HG02943 (cell line): ENCODE results near the gene TMEM62.

ENCODE experiments used
- ATAC-seq: cut with Tn5 transposase; IDR thresholded peaks from one replicate; pipeline ENCODE4 v1.9.1; 2021; ENCODE audit warnings: mild to moderate bottlenecking, low read depth, moderate library complexity; ENCODE audit not compliant: unreplicated experiment

The TMEM62 gene

DNA sequence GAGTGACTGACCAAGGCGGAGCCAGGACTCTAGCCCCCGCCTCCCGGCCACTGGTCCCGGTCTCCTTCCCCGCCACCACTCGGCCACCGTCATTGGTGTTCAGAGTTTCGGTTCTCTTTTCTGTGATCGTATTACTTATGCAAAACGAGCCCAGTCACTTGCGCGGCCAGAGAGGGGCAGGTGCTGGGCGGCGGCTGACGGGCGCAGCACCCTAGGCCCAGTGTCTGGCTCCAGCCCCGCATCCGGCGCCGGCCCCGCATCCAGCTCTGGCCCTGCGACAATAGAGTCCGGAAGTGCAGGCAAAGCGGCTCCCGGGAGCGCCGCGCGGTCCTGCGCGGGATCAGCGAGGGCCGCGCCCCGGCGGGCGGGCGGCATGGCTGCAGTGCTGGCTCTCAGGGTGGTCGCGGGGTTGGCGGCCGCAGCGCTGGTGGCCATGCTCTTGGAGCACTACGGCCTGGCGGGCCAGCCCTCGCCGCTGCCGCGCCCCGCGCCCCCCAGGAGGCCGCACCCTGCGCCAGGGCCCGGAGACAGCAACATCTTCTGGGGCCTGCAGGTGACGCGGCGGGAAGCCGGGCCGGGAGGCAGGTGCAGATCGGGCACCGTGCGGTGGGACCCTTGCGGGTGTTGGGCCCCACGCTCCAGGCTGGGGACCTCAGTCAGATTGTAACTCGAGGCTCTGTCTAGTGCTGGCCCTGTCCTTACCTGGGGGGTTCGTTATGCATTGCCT is at the start of gene TMEM62:
TSS of gene TMEM62 (plus strand) at position 157 of the 727 bp plus-strand sequence. CDS start at position 374, 217 bp downstream.
- ATAC-seq: peak; percentile 90

DNA sequence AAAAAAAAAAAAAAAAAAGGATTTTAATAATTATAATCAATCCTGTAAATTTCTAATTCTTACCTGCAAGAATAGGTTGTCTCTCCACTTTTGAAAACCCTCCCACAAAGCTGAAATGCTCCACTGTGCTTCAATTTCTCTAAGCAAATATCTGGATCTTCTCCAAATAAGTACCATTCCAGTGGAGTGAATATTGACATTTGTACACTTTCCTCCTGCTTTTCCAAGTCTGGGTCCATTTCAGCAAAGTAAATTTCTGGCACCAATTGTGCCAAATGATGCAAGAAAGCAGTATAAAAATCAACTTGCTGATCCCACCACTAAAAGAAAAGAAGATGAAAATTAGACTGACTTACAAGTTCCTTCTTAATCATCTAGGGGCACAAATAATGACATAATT is 47.5 kb upstream of the TMEM62 start:
- ATAC-seq: no peak

- no peak for ATAC-seq
Measured at GRCh38 chr15:43086551-43086950, 46.8 kb upstream of the TMEM62 start.

- ATAC-seq: no peak
Measured at GRCh38 chr15:43091859-43092258, 41.5 kb upstream of the TMEM62 start.

GRCh38 chr15:43093026-43093425 is 40.4 kb upstream of the TMEM62 start:
- no peak for ATAC-seq

DNA sequence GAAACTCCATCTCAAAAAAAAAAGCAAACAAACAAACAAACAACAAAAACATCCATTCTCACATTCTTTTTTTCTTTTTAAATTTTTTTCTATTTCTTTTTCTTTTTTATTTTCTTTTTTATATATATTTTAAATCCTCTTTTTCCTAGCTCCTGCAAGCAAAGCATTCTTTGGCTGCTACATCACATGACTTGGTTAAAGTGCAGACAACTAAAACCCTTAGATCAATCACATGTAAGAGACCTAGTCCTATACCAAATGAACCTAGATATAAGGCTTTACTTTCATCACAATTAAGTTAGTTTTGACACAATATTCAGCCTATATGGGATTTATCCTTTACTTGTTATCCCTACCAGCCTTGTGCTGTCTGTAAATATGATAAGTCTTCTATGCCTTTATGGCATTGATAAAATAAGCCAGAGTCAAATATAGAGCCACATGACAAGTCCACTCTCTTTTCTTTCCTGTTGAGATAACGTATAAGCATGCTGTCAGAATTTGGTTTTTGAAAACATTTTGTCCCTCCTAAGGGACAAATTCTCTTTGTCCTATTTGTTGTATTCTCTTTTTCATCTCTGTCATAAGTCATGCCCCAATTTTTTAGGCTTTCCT is 38.9 kb upstream of the TMEM62 start:
- ATAC-seq: no peak

GRCh38 chr15:43095243-43095642 is 38.1 kb upstream of the TMEM62 start:
- ATAC-seq: no peak

DNA sequence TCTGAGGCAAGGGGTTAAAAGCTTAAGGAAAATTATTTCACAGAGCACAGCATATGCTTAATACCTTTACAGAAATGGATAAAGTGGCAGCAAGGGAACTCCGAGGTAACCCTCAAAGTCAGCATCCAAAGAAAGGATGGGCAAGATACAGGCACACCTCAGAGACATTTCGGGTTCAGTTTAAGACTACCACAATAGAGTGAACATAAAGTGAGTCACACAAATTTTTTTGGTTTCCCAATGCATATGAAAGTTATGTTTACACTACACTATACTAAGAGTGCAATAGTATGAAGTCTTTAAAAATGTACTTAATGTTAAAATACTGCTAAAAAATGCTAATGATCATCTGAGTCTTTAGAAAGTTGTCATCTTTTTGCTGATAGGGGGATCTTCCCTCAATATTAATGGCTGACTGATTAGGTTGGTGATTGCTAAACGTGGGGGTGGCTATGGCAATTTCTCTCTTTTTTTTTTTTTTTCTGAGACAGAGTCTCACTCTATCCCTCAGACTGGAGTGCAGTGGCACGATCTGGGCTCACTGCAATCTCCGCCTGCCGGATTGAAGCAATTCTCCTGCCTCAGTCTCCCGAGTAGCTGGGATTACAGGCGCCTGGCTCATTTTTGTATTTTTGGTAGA is 37.6 kb upstream of the TMEM62 start:
- no peak for ATAC-seq

- ATAC-seq: no peak
Measured at GRCh38 chr15:43096411-43096810, 37.0 kb upstream of the TMEM62 start.

- no peak for ATAC-seq
Measured at GRCh38 chr15:43099105-43099845, 34.1 kb upstream of the TMEM62 start.

DNA sequence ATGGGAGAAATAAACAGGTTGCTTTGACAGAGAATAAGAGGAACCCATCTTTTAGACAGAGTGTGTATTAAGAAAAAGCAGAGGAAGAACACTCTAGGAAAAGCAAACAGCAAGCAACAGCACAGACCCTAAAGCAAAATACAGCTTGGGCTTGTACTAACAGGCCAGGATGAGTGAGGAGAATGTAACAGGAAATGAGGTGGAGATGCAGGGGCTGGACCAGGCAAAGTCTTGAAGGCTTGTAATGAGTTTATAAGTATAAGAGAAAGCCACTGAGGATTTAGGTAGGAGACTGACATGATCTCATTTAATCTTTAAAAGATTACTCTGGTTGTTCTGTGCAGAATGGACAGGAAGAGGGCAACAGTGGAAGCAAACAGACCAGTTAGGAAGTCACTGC is 32.4 kb upstream of the TMEM62 start:
- ATAC-seq: no peak

DNA sequence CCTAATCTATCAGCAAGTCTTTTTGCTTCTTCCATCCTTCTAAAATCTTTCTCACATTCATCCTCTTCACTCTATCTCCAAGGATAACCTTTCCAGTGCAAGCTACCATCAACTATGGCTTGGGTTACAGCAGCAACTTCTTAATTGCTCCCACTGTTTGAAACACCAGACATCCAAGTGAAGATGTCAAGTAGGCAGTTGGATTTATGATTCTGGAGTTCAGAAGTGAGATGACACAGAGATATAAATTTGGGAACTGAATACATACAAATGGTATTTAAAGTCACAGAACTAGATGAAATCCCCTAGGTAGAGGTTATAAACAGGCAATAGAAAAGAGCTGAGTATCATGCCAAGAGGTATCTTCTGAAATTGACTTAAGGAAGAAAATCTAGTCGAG is 31.2 kb upstream of the TMEM62 start:
- no peak for ATAC-seq

DNA sequence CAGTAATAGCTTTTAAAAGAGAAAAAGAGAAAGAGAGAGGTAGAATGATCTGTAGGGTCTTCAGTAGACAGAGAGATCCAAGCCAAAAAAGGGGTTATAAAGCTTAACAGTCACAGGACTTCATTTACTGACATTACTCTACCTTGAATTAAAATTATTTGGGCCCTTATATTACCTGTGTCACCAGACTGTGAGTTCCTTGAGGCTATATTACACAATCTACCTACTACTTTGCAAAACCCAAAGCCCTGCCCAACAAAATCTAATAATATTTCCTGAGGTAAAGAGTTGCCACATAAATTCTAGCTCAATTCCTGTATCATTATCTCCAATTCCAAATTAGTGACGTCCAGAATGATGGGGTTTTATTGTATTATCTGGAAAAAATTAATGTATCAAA is 29.5 kb upstream of the TMEM62 start:
- no peak for ATAC-seq

- ATAC-seq: no peak
Measured at GRCh38 chr15:43104426-43104825, 29.0 kb upstream of the TMEM62 start.

DNA sequence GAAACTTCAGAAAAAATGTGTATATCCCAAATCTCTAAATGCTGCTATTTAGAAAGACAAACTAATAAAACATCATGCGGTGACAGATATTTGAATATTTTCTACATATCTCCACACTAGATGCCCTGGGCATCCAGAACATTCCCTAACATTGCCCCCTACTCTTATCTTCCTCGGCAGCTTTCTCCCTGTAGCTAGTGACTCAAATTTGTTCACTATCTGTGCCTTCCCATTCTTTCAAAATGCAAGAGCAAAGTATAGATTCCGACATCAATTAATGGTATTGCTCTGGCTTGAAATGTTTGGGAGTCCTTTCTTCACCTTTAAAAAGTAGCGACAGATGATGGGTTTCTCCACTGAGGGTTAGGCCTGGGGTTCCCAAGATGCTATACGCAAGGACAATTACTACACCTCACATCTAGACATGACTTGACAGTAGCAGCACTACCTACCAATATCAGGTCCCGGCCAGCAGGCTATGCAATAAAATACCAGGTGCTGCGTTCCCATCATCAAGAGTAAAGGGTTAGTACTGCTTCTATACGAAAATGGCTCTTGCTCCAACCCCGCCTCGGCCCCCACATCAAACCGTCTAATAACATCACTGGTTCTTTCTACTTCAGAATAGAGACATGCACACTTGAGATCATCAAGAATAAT is 28.2 kb upstream of the TMEM62 start:
- ATAC-seq: no peak

DNA sequence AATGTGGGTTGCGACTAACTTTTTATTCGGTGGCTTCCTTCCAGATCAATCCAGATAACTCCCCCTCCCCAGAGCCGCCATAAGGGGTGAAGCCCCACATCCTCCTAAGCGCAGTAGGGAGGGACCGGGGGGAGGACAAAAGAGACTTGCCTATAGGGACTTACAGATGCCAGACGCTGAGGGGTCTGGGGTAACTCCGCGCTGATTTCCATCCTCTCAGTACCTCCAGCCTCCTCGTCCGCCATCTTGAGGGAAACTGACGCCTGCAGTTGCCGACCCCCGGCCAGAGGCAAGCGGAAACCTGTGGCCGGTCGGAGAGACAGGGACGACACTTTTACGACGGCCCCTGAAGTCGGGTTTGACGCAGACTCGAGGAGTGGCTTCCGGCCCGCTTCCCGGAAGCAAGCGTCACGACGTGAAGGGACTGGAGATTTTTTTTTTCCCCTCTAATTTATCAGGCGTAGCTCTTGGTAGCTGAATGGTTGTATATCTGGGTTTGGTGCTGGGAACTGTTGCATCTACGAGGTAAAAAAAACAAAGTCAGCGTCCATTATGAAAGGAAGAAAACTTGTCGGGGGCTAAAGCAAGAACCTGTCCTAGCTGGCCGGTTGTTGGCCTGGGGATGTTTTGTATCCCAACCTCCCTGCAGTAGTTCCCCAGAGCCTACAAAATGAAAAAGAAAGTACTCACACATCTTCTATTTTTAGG is 27.5 kb upstream of the TMEM62 start, which contains the start of gene UBR1:
TSS of gene UBR1 (minus strand) at position 261 of the 708 bp plus-strand sequence. CDS start at position 245, 16 bp downstream.
- ATAC-seq: peak; percentile 69

DNA sequence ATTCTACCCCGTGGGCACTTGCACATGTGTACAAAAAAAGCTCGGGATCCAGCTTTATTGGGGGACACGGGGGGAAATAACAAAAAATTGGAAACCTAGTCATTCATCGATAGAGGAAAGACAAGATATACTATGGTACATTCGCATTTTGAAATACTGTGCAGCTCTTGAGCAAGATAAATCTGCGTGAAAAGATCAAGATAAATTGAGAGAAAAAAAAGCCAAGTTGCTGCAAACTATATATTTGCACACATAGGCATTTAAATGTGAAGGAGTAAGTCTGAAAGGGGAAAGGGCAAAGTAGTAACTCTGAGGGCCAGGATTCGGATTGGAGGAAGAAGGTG is 26.9 kb upstream of the TMEM62 start:
- ATAC-seq: no peak

GRCh38 chr15:43107751-43108150 is 25.6 kb upstream of the TMEM62 start:
- no peak for ATAC-seq

- ATAC-seq: no peak
Measured at GRCh38 chr15:43111354-43111753, 22.0 kb upstream of the TMEM62 start.

DNA sequence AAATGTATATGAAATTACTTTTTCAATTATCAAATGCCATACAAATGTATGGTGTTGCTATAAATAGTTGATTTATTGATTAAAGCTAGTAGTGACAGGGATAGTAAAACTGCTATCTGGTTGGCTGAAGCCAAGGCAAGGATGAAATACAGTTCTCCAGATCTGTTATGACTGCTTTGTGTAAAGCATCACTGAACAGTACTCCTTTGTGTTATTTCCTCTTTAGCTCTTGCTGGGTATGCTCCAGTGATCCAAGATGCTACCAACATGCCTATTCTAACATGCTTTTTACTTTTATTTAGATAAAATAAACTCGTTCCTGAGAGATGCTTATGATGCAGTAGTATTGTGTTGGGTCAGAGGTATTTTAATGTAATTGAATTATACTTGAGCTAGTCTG is 15.1 kb upstream of the TMEM62 start:
- no peak for ATAC-seq
